T-helper 22 cell (primary cell): Measurements from ENCODE around the gene ASPRV1.

Experiments
- DNase-seq: peaks from one replicate; pipeline ENCODE4 v3.0.0-alpha.2; 2020; ENCODE audit warnings: low read depth

Gene ASPRV1

DNA sequence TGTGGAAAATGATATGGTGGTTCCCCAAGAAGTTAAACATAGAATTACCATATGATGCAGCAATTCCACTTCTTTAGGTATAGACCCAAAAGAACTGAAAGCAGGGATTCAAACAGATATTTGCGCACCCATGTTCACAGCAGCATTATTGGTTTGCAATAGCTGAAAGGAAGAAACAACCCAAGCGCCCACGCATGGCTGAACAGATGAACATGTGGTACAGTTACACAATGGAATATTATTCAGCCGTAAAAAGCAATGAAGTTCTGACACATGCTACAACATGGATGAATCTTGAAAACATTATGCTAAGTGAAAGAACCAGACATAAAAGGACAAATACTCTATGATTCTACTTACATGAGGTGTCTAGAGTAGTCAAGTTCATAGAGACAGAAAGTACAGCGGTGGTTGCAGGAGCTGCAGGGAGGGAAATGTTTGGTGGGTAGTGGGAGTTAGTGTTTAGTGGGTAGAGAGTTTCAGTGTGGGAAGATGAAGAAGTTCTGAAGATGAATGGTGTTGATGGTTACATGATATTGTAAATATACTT lies 26.7 kb upstream of the ASPRV1 start:
- no peak for DNase-seq

GRCh38 chr2:69986691-69987090 lies 25.3 kb upstream of the ASPRV1 start:
- no peak for DNase-seq

GRCh38 chr2:69985688-69986087 lies 24.3 kb upstream of the ASPRV1 start:
- DNase-seq, result no peak

GRCh38 chr2:69985216-69985615 lies 23.8 kb upstream of the ASPRV1 start:
- DNase-seq, result no peak

DNA sequence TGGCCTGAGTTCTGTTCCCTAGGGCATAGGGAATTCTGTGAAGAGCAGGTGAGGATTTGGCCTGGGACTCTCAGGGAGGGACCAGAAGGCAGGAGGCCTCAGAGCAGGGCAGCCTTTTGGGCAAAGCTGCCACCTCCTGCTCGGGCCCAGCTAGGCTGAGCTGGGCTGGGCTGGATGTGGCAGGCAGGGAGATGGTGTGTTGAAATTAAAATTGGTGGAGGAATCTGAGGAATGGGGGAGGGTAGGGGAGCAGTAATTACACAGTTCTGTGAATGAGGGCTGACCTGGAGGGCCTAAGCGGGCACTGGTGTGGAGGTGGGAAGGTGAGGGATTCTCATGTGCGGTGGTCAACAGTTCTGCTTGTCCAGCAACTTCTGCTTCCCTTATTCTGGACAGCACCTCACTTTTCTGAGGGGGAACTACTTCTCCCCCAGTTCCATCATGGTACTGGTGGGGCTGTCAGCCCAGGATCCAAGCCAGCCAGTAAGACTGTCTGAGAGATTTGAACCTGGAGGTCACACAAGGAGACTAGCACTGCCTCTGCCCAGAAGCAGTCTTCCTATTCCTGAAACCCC lies 22.0 kb upstream of the ASPRV1 start:
- DNase-seq, result no peak

DNA sequence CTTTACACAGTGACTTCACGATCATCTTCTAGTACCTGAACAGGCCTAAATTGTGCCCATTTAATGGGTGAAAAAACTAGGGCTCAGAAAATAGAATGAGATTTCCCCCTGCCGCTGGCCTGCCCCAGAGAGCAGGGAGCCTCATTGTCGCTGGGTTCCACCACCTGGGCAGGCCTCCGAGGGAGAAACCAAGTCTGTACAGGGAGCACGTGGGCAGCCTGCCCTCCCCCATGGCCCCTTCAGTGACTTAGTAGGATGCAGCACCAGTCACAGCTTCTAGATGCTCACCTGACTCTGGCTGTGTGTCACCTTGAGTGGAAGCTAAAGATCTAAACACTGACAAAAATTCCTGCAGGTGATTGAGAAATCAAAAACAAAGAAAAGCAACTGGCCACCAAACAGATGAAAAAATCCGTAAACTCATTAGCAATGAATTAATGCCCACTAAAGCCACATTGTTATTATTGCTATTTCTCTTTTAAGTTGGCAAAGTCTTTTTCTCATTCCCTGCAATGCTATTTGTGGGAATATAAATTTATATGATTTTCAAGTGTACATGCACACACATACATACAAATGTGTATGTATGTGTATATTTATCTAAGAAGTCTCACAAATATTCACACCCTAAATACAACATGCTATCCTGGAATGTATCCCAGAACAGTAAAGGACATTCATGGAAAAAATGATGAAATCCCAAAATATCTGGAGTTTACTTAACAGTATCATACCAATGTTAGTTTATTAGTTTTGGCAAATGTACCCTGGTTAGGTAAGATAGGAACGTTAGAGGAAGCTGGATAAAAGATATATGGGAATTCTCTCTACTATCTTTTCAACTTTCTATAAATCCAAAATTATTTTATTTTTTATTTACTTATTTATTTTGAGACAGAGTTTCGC lies 18.7 kb upstream of the ASPRV1 start:
- no peak for DNase-seq

DNA sequence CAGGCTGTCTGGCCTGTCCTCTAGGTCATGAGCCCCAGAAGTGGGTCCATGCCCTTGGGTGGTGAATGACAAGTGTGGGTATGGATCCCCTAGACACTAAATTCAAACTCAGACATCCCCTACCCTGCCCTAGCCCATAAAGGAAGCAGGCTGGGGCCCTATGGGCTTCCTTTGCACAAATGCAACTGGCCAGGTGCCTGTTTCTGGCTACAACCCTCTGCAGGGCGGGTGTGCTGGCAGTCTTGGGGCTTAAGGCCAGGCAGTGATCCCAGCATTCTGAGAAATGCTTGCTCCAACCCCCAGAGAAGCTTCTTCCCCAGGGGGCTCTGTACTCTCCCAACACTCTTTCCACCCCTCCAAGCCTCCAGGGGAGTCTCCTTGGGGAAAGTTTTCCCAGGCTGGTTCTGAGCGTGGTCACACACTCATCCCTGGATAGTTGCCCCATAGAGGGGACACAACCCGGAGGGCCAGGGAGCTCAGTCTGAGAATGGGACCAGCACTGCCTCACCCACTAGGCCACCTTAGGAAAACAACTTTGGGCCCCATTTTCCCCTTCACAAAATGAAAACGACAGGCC lies 16.6 kb upstream of the ASPRV1 start:
- no peak for DNase-seq

GRCh38 chr2:69977186-69977585 lies 15.8 kb upstream of the ASPRV1 start:
- DNase-seq, result no peak

DNA sequence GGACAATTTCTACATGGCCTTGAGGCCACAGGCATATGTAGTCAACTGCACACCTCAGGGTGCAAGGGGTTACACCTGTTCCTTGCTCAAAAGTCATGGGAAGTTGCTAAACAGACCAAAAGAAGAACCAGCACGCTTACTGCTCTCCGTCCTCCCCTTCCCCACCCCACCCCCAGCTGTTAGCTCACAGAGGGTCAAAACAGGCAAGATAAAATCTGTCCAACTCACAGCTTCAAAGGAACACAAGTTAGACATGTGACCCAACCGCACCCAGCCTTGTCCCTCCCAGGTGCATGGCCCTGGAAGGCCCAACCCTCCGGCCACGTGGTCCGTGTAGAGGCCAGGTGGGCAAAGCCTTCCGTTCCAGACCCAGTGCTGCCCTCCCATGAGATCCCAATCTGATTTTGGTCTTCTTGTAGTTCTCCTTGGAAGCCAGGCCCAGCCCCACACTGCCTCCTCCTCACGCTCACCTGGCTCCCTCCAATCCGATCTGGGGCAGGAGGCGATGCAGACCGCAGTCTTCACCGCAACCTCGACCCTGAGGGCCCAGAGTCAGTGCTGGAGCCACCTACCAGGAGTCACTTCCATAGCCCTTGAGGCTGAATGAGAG lies 14.5 kb upstream of the ASPRV1 start:
- no peak for DNase-seq

DNA sequence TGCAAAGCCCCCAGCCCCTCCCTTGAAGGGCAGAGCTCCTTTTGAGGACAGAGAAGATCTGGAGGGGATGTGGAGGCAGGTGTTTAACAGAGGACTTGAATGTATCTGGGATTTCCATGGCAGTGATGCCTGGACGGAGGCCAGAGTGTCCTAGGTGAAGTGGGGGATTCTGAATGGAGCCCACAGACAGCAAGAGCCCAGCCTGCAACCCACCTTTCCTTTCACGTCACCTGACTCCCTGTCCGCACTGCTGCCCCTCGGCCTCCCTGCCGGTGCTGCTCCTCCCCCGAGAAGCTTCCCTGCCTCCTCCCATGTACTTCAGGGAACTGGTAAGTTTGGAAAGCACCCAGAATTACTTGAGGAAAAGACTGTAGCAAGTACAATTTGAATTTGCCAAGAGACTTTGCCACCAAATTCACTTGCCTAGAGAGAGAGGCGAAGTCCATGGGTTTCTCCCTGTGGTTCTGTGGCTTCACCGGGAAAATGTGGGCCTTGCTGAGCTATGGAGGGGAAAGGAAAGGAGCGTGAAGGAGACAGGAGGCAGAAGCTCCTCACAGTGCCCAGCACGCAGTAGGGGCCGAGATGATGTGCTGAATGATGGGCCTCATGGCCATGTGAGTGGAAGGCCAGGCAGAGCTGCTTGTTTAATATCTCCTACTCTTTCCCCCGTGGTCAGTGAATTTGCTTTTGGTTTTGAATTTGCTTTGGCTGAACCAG lies 13.9 kb upstream of the ASPRV1 start:
- no peak for DNase-seq

- no peak for DNase-seq
Measured at GRCh38 chr2:69973335-69973735, 11.9 kb upstream of the ASPRV1 start.

DNA sequence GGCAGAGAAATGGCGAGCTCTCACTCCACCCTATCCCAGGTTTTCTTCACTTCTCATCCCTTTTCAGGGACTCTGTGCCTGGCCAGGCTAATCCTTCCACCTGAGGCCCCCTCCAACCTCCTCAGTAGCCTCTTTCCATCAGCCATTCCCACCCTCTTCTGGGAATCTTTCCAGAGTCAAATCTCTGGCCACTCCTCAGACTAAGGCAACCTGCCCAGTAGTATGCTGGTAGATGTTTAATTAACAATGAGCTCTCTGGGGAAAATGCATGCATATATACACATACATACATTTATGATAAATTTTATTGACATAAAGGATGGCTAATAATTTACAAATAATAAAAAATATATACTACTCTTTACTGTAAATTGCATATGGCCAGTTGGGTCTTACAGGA lies 11.4 kb upstream of the ASPRV1 start:
- DNase-seq, result no peak

DNA sequence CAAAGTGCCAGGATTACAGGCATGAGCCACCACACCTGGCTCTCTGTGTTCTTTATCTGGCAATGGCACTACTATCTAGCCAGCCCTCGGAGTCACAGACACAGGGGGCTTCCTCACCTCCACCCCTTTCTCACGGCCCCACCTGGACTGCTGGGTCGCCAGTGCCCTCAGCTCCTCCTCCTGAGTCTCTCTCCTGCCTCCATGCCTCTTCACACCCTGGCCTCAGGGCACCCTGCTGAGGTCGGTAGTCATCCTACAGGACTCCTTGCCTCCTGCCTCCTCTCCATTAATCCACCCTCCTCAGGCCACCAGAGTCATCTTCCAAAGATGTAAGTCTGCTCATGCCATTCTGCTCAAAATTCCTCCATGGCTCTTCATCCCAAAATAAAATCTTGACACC lies 8.6 kb upstream of the ASPRV1 start:
- no peak for DNase-seq

- no peak for DNase-seq
Measured at GRCh38 chr2:69969126-69969983, 7.9 kb upstream of the ASPRV1 start.

DNA sequence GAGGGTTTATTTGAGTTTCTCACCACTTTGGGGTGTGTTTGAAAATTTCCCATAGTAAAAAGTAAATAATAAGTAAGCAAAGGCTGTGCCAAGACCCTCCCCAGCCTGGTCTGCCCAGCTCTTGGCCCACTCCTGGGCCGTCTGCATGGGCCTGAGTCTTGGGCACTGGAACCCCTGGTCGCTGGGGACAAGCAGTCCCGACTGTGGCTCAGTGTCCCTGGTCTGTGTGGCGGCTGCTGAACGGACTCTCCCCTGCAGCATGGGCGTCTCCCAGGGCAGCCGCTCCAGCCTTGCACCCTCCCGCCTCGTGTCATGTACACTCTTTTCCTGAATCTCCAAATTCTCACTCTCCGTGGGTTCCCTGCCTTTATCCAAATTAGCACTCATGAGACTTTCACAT lies 7.2 kb upstream of the ASPRV1 start:
- DNase-seq, result no peak

DNA sequence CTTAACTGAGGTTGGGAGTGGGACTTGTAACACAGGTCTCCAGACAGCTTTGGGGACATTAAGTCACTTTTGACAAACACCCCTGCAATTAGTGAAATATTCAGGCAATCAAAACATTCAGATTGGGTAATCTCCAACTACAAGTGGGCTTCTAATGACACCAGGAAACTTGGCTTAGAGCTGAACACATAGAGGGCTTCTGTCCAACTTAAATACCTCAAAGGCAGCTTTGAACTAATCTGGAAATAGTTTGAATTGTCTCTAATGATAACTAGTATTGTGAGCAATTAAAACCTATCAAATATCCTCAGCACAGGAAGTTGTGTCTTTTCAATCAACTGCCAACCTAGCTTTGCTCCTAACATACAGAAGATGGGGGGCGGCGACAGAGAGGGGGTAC lies 5.1 kb upstream of the ASPRV1 start:
- DNase-seq, result no peak

- DNase-seq, result no peak
Measured at GRCh38 chr2:69965756-69966445, 4.5 kb upstream of the ASPRV1 start.

GRCh38 chr2:69964353-69964841 lies 3.0 kb upstream of the ASPRV1 start:
- DNase-seq, result no peak

DNA sequence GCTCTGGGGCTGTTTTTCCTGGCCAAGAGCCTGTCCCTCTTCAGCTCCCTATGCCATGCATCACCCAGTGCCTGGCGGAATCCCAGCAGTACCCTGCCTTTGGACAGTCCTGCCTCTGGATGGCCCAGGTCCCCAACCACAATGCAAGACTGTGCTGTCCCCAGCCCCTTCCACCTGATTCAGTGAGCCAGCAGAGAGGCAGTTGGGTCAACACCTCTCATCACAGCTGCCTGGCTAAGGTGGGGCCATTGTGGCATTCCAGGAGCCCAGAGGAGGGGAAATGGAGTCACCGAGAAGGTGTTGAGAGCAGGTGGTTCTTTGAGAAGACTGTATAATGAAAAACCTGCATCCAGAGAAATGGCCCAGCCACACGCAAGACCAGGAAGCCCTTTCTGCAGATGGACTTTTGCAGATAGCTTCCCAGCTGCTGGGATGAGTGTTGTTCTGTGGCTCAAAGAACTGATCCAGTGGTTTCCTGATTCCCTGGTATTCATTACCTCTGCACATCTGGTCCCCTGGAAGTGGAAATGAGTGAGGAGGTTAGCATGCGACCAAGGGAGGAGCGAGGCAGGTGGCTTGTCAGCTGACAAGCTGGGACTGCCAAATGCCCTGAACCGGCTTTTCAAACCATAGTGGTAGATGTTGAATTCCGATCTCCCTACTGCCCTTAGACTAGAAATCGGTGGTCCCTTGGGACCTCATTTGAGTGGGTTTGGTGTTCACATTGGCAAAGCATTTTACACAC lies 1.7 kb upstream of the ASPRV1 start:
- no peak for DNase-seq

GRCh38 chr2:69960821-69961220 lies 610 bp downstream of the ASPRV1 start:
- no peak for DNase-seq
